Astrocyte (in vitro differentiated cells and primary cell): ENCODE results near the gene SPN. TPM values are rescaled to one million over a fixed set of nuclear protein-coding genes. Genes with fewer than 3 reads are reported as not detected.

ENCODE experiments used
- DNase-seq: peaks from one replicate; pipeline ENCODE4 v3.0.0-alpha.2; 2010; ENCODE audit warnings: low read depth
- FAIRE-seq: peaks from 2 replicates; lab custom pipeline; 2011; peaks lifted over from hg19 to GRCh38; lab: Jason Lieb, UNC
- H2AFZ ChIP-seq: 2 replicates; pipeline ENCODE4 v1.6.0; 2012; ENCODE audit warnings: low read depth, low read length, inconsistent platforms
- H3K27ac ChIP-seq: 2 replicates; pipeline ENCODE4 v1.5.1; 2011; ENCODE audit warnings: low read depth, low read length, inconsistent platforms
- H3K27me3 ChIP-seq: 2 replicates; pipeline ENCODE4 v1.6.0; 2011; ENCODE audit warnings: low read length, inconsistent platforms; ENCODE audit not compliant: insufficient read depth
- H3K36me3 ChIP-seq: 2 replicates; pipeline ENCODE4 v1.5.1; 2011; ENCODE audit warnings: low read length, inconsistent platforms; ENCODE audit not compliant: insufficient read depth
- H3K4me1 ChIP-seq: 2 replicates; pipeline ENCODE4 v1.5.1; 2011; ENCODE audit warnings: low read length, inconsistent platforms; ENCODE audit not compliant: insufficient read depth
- H3K4me2 ChIP-seq: 2 replicates; pipeline ENCODE4 v1.6.0; 2012; ENCODE audit warnings: low read length, inconsistent platforms
- H3K4me3 ChIP-seq: 2 replicates; pipeline ENCODE4 v1.5.1; 2011; ENCODE audit warnings: low read depth, mild to moderate bottlenecking, low read length, inconsistent platforms; ENCODE audit not compliant: insufficient read depth
- H3K79me2 ChIP-seq: 2 replicates; pipeline ENCODE4 v1.6.0; 2012; ENCODE audit warnings: mild to moderate bottlenecking, low read length, inconsistent platforms; ENCODE audit not compliant: insufficient read depth
- H3K9ac ChIP-seq: 2 replicates; pipeline ENCODE4 v1.6.0; 2012; ENCODE audit warnings: mild to moderate bottlenecking, low read length, inconsistent platforms
- H3K9me3 ChIP-seq: 2 replicates; pipeline ENCODE4 v1.5.1; 2012; ENCODE audit warnings: low read depth, mild to moderate bottlenecking, low read length, inconsistent platforms; ENCODE audit not compliant: insufficient read depth
- H4K20me1 ChIP-seq: 2 replicates; pipeline ENCODE4 v1.6.0; 2012; ENCODE audit warnings: low read length, inconsistent platforms; ENCODE audit not compliant: insufficient read depth
- H3K27ac Mint-ChIP-seq: one replicate; pipeline ENCODE4 v1.8.0; 2021; ENCODE audit warnings: mild to moderate bottlenecking, mixed read lengths; ENCODE audit not compliant: unreplicated experiment
- H3K27me3 Mint-ChIP-seq: one replicate; pipeline ENCODE4 v1.8.0; 2021; ENCODE audit warnings: low read depth, mixed read lengths; ENCODE audit not compliant: unreplicated experiment
- H3K36me3 Mint-ChIP-seq: one replicate; pipeline ENCODE4 v1.8.0; 2021; ENCODE audit warnings: low read depth, mixed read lengths; ENCODE audit not compliant: unreplicated experiment
- H3K4me1 Mint-ChIP-seq: one replicate; pipeline ENCODE4 v1.8.0; 2021; ENCODE audit warnings: low read depth, mixed read lengths; ENCODE audit not compliant: unreplicated experiment
- H3K4me3 Mint-ChIP-seq: one replicate; pipeline ENCODE4 v1.8.0; 2021; ENCODE audit warnings: mild to moderate bottlenecking, moderate library complexity, mixed read lengths; ENCODE audit not compliant: unreplicated experiment
- H3K9me3 Mint-ChIP-seq: one replicate; pipeline ENCODE4 v1.8.0; 2021; ENCODE audit warnings: mild to moderate bottlenecking, mixed read lengths; ENCODE audit not compliant: unreplicated experiment
- CTCF ChIP-seq: IDR thresholded peaks from 2 replicates; pipeline ENCODE4 v1.5.1; 2011; ENCODE audit warnings: low read depth, mild to moderate bottlenecking, inconsistent platforms, low read length, moderate library complexity; ENCODE audit not compliant: insufficient read depth
- EZH2 ChIP-seq: IDR thresholded peaks from 2 replicates; pipeline ENCODE4 v1.6.1; 2012; ENCODE audit warnings: mild to moderate bottlenecking, low read length, inconsistent platforms; ENCODE audit not compliant: insufficient read depth
- total RNA-seq: library from RNA; stranded (reverse); gene quantifications from 2 replicates; pipeline ENCODE4 v1.2.1, GENCODE V29; 2021

Gene SPN
- total RNA-seq, 1 donor from 2014 or later = 0.07 TPM

GRCh38 chr16:29717113-29717512 is 54.1 kb downstream of the SPN start:
- Histone ChIP-seq H3K9me3 (no peaks in the 10 kb centered on the region), H3K27me3 (peaks cover 2% of the 10 kb centered on the region), H3K4me2 (no peak overlapping the region), H3K27ac (no peak overlapping the region), H4K20me1 (no peaks in the 10 kb centered on the region), H3K79me2 (no peaks in the 10 kb centered on the region), H3K4me3 (no peak overlapping the region), H3K36me3 (no peaks in the 10 kb centered on the region), H3K9ac (no peak overlapping the region), H2AFZ (no peak overlapping the region), H3K4me1 (no peaks in the 10 kb centered on the region)
- Mint-ChIP-seq H3K36me3 (no peaks in the 10 kb centered on the region), H3K27ac (no peak overlapping the region), H3K4me3 (no peak overlapping the region), H3K4me1 (no peaks in the 10 kb centered on the region), H3K27me3 (no peaks in the 10 kb centered on the region), H3K9me3 (no peaks in the 10 kb centered on the region)
- no peak for TF ChIP-seq EZH2
- TF ChIP-seq CTCF = no peak
- DNase-seq (no peak), FAIRE-seq (no peak)

- no peaks in the 10 kb centered on the region for H3K79me2 ChIP-seq
- FAIRE-seq (no peak), DNase-seq (no peak)
- H2AFZ ChIP-seq = no peak overlapping the region
- no peak overlapping the region for H3K27ac ChIP-seq
- no peaks in the 10 kb centered on the region for H4K20me1 ChIP-seq
- H3K4me2 ChIP-seq = no peak overlapping the region
- H3K4me3 ChIP-seq = no peak overlapping the region
- H3K9me3 Mint-ChIP-seq = no peaks in the 10 kb centered on the region
- no peaks in the 10 kb centered on the region for H3K36me3 ChIP-seq
- TF ChIP-seq CTCF (no peak), EZH2 (no peak)
- peaks cover 2% of the 10 kb centered on the region for H3K27me3 ChIP-seq
- no peaks in the 10 kb centered on the region for H3K4me1 ChIP-seq
- no peaks in the 10 kb centered on the region for H3K9me3 ChIP-seq
- no peak overlapping the region for H3K27ac Mint-ChIP-seq
- no peak overlapping the region for H3K4me3 Mint-ChIP-seq
- H3K4me1 Mint-ChIP-seq = no peaks in the 10 kb centered on the region
- no peaks in the 10 kb centered on the region for H3K27me3 Mint-ChIP-seq
- H3K9ac ChIP-seq = no peak overlapping the region
- H3K36me3 Mint-ChIP-seq = no peaks in the 10 kb centered on the region
Measured at GRCh38 chr16:29719063-29719462, 56.0 kb downstream of the SPN start.

Other genes with a start within 250 kb of the SPN start
- gene BOLA2, start 208.9 kb upstream of the SPN start, total RNA-seq = 8.0 and 9.7 TPM in 2 replicates
- 27.4 and 30.7 TPM in 2 replicates for gene SLX1B, start 208.7 kb upstream of the SPN start, total RNA-seq
- gene SULT1A4, start 203.3 kb upstream of the SPN start, total RNA-seq = 1.2 and 1.9 TPM in 2 replicates
- gene NPIPB12, start 156.8 kb upstream of the SPN start, total RNA-seq = 51.7 and 61.9 TPM in 2 replicates
- 85.9 and 98.1 TPM in 2 replicates for gene QPRT, start 15.9 kb downstream of the SPN start, total RNA-seq
- not detected in 2 replicates for gene C16orf54, start 82.7 kb downstream of the SPN start, total RNA-seq
- gene ZG16, start 115.0 kb downstream of the SPN start, total RNA-seq = not detected in 2 replicates
- 12.5 and 14.3 TPM in 2 replicates for gene KIF22, start 127.5 kb downstream of the SPN start, total RNA-seq
- gene MAZ, start 143.3 kb downstream of the SPN start, total RNA-seq = 216 and 247 TPM in 2 replicates
- 6.2 and 6.7 TPM in 2 replicates for gene PRRT2, start 148.9 kb downstream of the SPN start, total RNA-seq
- gene PAGR1, start 152.9 kb downstream of the SPN start, total RNA-seq = 20.1 and 20.8 TPM in 2 replicates
- gene MVP, start 157.2 kb downstream of the SPN start, total RNA-seq = 38.7 and 40.1 TPM in 2 replicates
- 88.1 and 92.0 TPM in 2 replicates for gene CDIPT, start 200.0 kb downstream of the SPN start, total RNA-seq
- gene SEZ6L2, start 236.3 kb downstream of the SPN start, total RNA-seq = 69.6 and 90.6 TPM in 2 replicates
- gene ASPHD1, start 237.2 kb downstream of the SPN start, total RNA-seq = 43.3 and 44.8 TPM in 2 replicates